DND-41 (cell line): ENCODE measurements around the gene DKK2.

Experiments used
- ATAC-seq: fragments of 200-7000 bp; cut with Tn5 transposase; 3 replicates; pipeline ENCODE4 v1.9.1; 2021; ENCODE audit warnings: low read depth; ENCODE audit not compliant: insufficient read depth
- DNase-seq: peaks from one replicate; pipeline ENCODE4 v3.0.0-alpha.2; 2020
- H2AFZ ChIP-seq: 2 replicates; pipeline ENCODE4 v1.6.0; 2012; ENCODE audit warnings: low read depth, low read length
- H3K27ac ChIP-seq: 2 replicates; pipeline ENCODE4 v1.5.1; 2012; ENCODE audit warnings: low read length, inconsistent platforms
- H3K27me3 ChIP-seq: fragments of 200-600 bp; sonication (generic); 2 replicates; pipeline ENCODE4 v1.6.0; 2012; ENCODE audit warnings: low read length, mild to moderate bottlenecking, inconsistent platforms; ENCODE audit not compliant: insufficient read depth, poor library complexity
- H3K36me3 ChIP-seq: 2 replicates; pipeline ENCODE4 v1.5.1; 2012; ENCODE audit warnings: low read length, inconsistent platforms; ENCODE audit not compliant: insufficient read depth
- H3K4me1 ChIP-seq: 2 replicates; pipeline ENCODE4 v1.5.1; 2012; ENCODE audit warnings: mild to moderate bottlenecking, low read length; ENCODE audit not compliant: insufficient read depth
- H3K4me2 ChIP-seq: 2 replicates; pipeline ENCODE4 v1.6.0; 2012; ENCODE audit warnings: mild to moderate bottlenecking, moderate library complexity, low read length, inconsistent platforms; ENCODE audit not compliant: insufficient read depth
- H3K4me3 ChIP-seq, 2 experiments: fragments of 200-600 bp in 1 of 2; shearing (Covaris generic) in 1 of 2; 2 replicates each; pipeline ENCODE4 v1.5.1; 2012 to 2016; ENCODE audit warnings: inconsistent platforms in 2 of 2, low read length in 2 of 2, mild to moderate bottlenecking in 2 of 2, low read depth in 1 of 2, moderate library complexity in 1 of 2
- H3K79me2 ChIP-seq: 2 replicates; pipeline ENCODE4 v1.6.0; 2012; ENCODE audit warnings: low read length, inconsistent platforms; ENCODE audit not compliant: insufficient read depth
- H3K9ac ChIP-seq: 2 replicates; pipeline ENCODE4 v1.6.0; 2012; ENCODE audit warnings: low read depth, mild to moderate bottlenecking, inconsistent platforms, low read length, moderate library complexity
- H3K9me3 ChIP-seq: 2 replicates; pipeline ENCODE4 v1.5.1; 2012; ENCODE audit warnings: low read length, moderate library complexity, mild to moderate bottlenecking, inconsistent platforms; ENCODE audit not compliant: insufficient read depth, severe bottlenecking
- H4K20me1 ChIP-seq: 2 replicates; pipeline ENCODE4 v1.6.0; 2012; ENCODE audit warnings: low read length; ENCODE audit not compliant: insufficient read depth
- CTCF ChIP-seq: IDR thresholded peaks from 2 replicates; pipeline ENCODE4 v1.5.1; 2012; ENCODE audit warnings: borderline replicate concordance, low read length, moderate library complexity, mild to moderate bottlenecking; ENCODE audit not compliant: poor library complexity, severe bottlenecking; ENCODE audit errors: extremely low read depth
- EZH2 ChIP-seq: IDR thresholded peaks from 3 replicates; pipeline ENCODE4 v1.6.1; 2012; ENCODE audit warnings: borderline replicate concordance, low read depth, mild to moderate bottlenecking, moderate library complexity, low read length, inconsistent platforms; ENCODE audit not compliant: severe bottlenecking

DKK2 gene

GRCh38 chr4:106953036-106953705, 82.9 kb downstream of the DKK2 start:
- Histone ChIP-seq H3K4me2 (no peak overlapping the region), H3K27ac (no peak overlapping the region), H4K20me1 (no peaks in the 10 kb centered on the region), H3K9ac (no peak overlapping the region), H3K4me3 (no peak overlapping the region), H3K36me3 (no peaks in the 10 kb centered on the region), H3K4me1 (no peaks in the 10 kb centered on the region), H2AFZ (no peak overlapping the region), H3K27me3 (peaks cover 2% of the 10 kb centered on the region), H3K9me3 (peaks cover 3% of the 10 kb centered on the region), H3K79me2 (no peaks in the 10 kb centered on the region)
- DNase-seq, result no peak
- no peak for ATAC-seq
- TF ChIP-seq EZH2 (no peak), CTCF (no peak)

- no peaks in the 10 kb centered on the region for H3K79me2 ChIP-seq
- no peak for DNase-seq
- H3K9ac ChIP-seq, result no peak overlapping the region
- H3K9me3 ChIP-seq, result peaks cover 3% of the 10 kb centered on the region
- no peak for TF ChIP-seq CTCF
- TF ChIP-seq EZH2, result no peak
- H3K4me3 ChIP-seq, result no peak overlapping the region
- peaks cover 2% of the 10 kb centered on the region for H3K27me3 ChIP-seq
- H4K20me1 ChIP-seq, result no peaks in the 10 kb centered on the region
- H3K4me1 ChIP-seq, result no peaks in the 10 kb centered on the region
- no peak overlapping the region for H3K4me2 ChIP-seq
- no peaks in the 10 kb centered on the region for H3K36me3 ChIP-seq
- H3K27ac ChIP-seq, result no peak overlapping the region
- ATAC-seq, result no peak
- no peak overlapping the region for H2AFZ ChIP-seq
Observed at GRCh38 chr4:106951891-106952290, 84.2 kb downstream of the DKK2 start.

- Histone ChIP-seq H3K27ac (no peak overlapping the region), H3K4me1 (no peaks in the 10 kb centered on the region), H3K4me3 (no peak overlapping the region), H2AFZ (no peak overlapping the region), H3K27me3 (no peaks in the 10 kb centered on the region), H3K9me3 (no peaks in the 10 kb centered on the region), H3K4me2 (no peak overlapping the region), H3K36me3 (no peaks in the 10 kb centered on the region), H4K20me1 (no peaks in the 10 kb centered on the region), H3K9ac (no peak overlapping the region), H3K79me2 (no peaks in the 10 kb centered on the region)
- no peak for TF ChIP-seq EZH2
- no peak for TF ChIP-seq CTCF
- no peak for DNase-seq
- no peak for ATAC-seq
Observed at GRCh38 chr4:106941841-106942240, 94.3 kb downstream of the DKK2 start.
